NCI-H146 treated with DMSO at 0.1 percent for 48 hours (cell line): Measurements from ENCODE around the gene CFAP47.
"Not testable (repeated sequence)": the region's sequence is repeated elsewhere in the genome, so short reads cannot be mapped to it uniquely, and the experiment has no call there.

Source experiments
- DNase-seq: peaks from one replicate; lab custom pipeline; 2025; ENCODE audit not compliant: unreplicated experiment; lab: John Stamatoyannopoulos, UW

CFAP47 gene, protein sequence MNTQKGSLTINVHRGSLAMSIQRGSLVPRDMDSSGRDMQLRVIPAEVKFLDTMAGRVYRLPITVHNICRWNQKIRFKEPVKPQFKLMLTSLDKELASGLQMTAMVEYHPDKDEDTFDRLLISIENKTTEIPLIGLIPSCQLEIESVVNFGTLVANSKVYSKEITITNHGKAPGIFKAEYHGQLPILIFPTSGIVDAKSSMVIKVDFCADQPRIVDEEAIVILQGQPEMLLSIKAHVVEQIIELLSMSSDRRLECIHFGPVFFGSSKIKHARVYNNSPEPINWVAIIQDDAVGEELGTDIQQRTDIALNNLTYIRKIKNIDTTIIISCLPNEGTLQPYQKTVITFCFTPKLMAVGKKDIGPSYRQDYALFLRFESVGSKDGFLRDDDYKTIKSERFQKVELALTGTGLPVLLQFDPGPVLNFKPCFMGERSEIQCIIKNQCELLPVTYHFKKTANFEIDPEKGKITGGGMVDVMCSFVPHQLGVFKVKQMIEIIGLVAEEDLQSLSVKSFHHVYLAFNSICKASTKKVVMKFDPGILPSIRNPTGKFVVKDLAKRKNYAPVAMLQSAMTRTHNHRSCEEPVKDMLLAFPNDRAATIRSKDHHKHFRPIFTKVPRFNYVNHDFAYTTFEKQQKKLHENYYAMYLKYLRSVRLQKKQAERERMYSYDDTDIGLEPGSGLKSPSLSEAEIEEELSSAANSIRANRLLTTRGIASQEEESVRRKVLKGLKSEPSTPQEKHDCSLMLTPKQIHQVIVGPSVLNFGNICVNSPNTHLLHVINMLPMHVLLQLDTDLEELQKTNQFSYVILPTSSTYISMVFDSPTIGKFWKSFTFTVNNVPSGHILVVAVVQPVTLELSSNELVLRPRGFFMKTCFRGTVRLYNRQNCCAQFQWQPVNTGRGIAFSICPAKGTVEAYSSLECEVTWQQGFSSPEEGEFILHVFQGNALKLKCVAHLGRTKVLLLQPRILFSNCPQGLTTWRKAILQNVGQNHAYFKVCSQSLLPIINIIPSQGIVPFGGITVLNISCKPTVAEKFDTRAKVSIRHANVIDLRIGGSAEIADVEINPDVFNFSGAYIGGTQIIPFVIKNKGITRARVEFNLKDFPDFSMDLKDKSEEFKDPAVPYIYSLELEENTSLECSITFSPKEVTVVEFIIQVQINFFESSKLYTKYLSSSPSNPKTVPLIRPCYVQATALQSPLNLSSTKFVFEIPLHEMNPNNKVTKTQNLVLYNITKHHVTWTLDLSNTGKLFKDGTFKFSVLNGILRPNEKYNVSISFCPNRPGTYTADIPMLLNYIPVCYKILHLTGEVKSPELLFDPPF (N-terminal part only)

DNA sequence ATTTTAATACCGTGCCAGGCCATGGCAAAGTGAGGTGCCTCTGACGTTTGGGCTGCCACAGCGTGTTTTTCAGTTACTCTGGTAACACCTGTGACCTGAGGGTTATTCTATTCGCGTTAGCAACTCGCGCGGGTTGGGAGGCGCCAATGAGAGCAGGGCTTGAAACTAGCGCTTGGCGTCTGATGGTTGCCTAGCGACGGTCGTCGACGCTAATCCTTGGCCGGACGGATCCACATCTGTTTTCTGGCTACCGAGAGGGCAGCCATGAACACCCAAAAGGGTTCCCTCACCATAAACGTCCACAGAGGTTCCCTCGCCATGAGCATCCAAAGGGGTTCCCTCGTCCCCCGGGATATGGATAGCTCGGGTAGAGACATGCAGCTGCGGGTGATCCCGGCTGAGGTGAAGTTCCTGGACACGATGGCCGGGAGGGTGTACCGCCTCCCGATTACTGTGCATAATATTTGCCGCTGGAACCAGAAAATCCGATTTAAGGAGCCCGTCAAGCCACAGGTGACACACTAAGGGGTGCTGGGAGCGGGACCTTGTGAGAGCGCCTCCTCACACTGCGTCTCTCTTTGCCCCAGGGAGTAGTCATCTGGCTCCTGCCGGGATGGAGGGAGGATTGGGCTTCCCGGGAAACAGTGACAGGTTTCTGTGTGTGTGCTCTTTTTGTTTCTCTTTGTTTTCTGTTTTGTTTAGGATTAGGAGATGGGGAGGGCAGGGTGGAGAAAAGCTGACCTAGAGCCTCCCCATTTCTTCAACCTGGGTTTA lies at the start of gene CFAP47:
Gene CFAP47, plus strand, starts transcription at position 199 of the 774 bp plus-strand sequence. Its CDS starts 66 bp downstream, at position 265.
- peak; percentile 1 for DNase-seq

GRCh38 chrX:35880601-35881000 lies 38.9 kb upstream of the CFAP47 start:
- DNase-seq = no peak

DNA sequence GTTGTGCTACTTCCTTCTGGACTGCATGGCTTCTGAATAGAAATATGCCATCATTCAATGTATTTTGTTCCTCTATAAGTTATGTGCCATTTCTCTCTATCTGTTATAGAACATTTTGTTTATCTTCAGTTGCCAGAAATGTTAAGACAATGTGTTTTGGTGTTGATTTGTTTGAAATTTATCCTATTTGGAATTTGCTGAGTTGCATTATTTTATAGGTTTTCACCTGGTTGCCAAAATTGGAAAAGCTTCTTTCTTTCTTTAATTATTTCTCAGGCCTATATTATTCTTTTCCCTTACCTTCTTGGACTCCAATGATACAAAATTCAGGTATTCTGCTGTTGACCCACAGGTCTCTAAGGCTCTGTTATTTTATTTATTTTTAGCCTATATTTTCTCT lies 33.4 kb upstream of the CFAP47 start:
- DNase-seq = no peak

- peak; percentile 24 for DNase-seq
Measured at GRCh38 chrX:35890699-35891098, 28.8 kb upstream of the CFAP47 start.

GRCh38 chrX:35986816-35987215 lies 67.3 kb downstream of the CFAP47 start:
- DNase-seq = not testable (repeated sequence)

GRCh38 chrX:36007207-36007606 lies 87.7 kb downstream of the CFAP47 start:
- no peak for DNase-seq

GRCh38 chrX:36019125-36019524 lies 99.6 kb downstream of the CFAP47 start:
- DNase-seq = no peak

DNA sequence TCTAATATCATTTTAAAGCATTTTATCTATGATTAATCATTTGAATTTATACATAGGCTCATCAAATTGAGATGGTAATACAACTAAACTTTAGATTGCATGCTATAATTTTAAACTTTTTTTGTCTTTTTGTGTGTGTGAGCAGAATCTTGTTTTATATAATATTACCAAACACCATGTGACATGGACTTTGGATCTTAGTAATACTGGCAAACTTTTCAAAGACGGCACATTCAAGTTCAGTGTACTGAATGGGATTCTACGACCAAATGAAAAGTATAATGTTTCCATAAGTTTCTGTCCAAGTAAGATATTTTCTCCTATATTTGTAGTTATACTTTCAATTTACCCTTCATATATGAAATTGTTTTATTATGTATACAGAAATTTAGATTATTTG lies 116.0 kb downstream of the CFAP47 start:
- DNase-seq = no peak

GRCh38 chrX:36062778-36063177 lies 143.2 kb downstream of the CFAP47 start:
- no peak for DNase-seq

- DNase-seq = no peak
Measured at GRCh38 chrX:36071061-36071460, 151.5 kb downstream of the CFAP47 start.

GRCh38 chrX:36075009-36075408 lies 155.5 kb downstream of the CFAP47 start:
- not testable (repeated sequence) for DNase-seq

- DNase-seq = no peak
Measured at GRCh38 chrX:36083256-36083655, 163.7 kb downstream of the CFAP47 start.

- no peak for DNase-seq
Measured at GRCh38 chrX:36087366-36087765, 167.8 kb downstream of the CFAP47 start.

DNA sequence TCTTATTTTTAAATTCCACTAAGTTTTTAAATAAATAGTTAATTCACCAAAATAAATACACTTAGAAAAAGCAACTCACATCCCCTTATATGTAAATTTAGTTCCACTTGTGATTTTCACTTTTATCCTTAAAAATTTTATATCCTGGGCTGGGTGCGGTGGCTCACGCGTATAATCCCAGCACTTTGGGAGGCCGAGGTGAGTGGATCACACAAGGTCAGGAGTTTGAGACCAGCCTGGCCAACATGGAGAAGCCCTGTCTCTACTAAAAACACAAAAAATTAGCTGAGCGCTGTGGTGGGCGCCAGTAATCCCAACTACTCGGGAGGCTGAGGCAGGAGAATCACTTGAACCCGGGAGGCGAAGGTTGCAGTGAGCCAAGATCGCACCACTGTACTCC lies 169.4 kb downstream of the CFAP47 start:
- not testable (repeated sequence) for DNase-seq

DNA sequence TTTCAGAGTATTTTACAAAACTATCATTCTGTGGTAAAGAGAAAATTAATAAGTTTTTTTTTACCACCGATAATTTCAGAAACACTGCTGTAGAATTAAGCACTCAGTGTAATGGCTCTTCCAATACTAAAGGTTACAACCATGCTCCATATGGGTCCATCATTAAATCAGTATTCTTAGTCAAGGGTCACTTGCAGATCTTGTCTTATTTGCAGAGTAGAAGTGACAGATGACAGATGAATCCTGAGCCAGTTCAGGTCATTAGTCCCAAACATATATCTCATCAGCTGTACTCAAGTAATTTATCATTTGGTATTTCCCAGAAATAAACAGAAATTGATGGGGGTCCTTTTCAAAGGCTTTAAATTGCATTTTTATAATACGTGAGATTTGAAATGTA lies 182.9 kb downstream of the CFAP47 start:
- no peak for DNase-seq

DNA sequence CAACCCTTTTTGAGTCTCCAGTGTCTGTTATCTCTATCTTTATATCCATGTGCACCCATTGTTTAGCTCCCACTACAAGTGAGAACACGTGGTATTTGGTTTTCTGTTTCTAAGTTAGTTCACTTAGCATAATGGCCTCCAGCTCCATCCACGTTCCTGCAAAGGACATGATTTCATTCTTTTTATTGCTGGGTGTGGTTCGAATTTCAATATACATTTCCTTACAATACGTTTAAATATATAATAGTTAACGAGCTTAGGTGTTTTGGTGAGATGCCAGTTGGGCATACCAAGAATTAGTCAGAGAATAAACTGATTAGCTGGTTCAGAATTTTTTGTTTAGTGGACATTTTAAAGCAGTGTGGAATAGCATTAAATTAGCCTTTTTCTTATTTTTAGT lies 196.7 kb downstream of the CFAP47 start:
- no peak for DNase-seq

- no peak for DNase-seq
Measured at GRCh38 chrX:36159254-36159653, 239.7 kb downstream of the CFAP47 start.

- DNase-seq = no peak
Measured at GRCh38 chrX:36160081-36160480, 240.5 kb downstream of the CFAP47 start.

- DNase-seq = no peak
Measured at GRCh38 chrX:36198575-36198974, 279.0 kb downstream of the CFAP47 start.

- DNase-seq = no peak
Measured at GRCh38 chrX:36199928-36200327, 280.4 kb downstream of the CFAP47 start.
